Trophoblast cell (in vitro differentiated cells and primary cell): ENCODE measurements around the gene EPHA3.
A peak's percentile ranks its signal among the peaks of the same experiment; 100 is the strongest.

Experiments used
- DNase-seq, 2 donors: peaks; one replicate each; pipeline ENCODE4 v3.0.0-alpha.2; 2016
- H2AFZ ChIP-seq: 2 replicates; pipeline ENCODE4 v1.6.1; 2013; ENCODE audit warnings: low read length, moderate library complexity, mild to moderate bottlenecking; ENCODE audit not compliant: insufficient read depth, poor library complexity
- H2AK5ac ChIP-seq: 2 replicates; pipeline ENCODE4 v1.6.1; 2013; ENCODE audit warnings: mild to moderate bottlenecking, low read length
- H2BK120ac ChIP-seq: 2 replicates; pipeline ENCODE4 v1.6.1; 2013; ENCODE audit warnings: low read length, mild to moderate bottlenecking, moderate library complexity; ENCODE audit not compliant: insufficient read depth, poor library complexity
- H2BK12ac ChIP-seq: 2 replicates; pipeline ENCODE4 v1.6.1; 2013; ENCODE audit warnings: mild to moderate bottlenecking, low read length, moderate library complexity
- H2BK5ac ChIP-seq: 2 replicates; pipeline ENCODE4 v1.6.1; 2013; ENCODE audit warnings: low read length, low read depth, moderate library complexity, mild to moderate bottlenecking; ENCODE audit not compliant: poor library complexity
- H3K14ac ChIP-seq: 2 replicates; pipeline ENCODE4 v1.6.1; 2013; ENCODE audit warnings: mild to moderate bottlenecking, low read length
- H3K18ac ChIP-seq: 2 replicates; pipeline ENCODE4 v1.6.1; 2013; ENCODE audit warnings: mild to moderate bottlenecking, low read length
- H3K23ac ChIP-seq: 2 replicates; pipeline ENCODE4 v1.6.1; 2013; ENCODE audit warnings: low read length
- H3K27ac ChIP-seq: 2 replicates; pipeline ENCODE4 v1.5.1; 2013; ENCODE audit warnings: low read depth, mild to moderate bottlenecking, inconsistent platforms, low read length, moderate library complexity
- H3K27me3 ChIP-seq: 2 replicates; pipeline ENCODE4 v1.6.1; 2013; ENCODE audit warnings: inconsistent platforms, mild to moderate bottlenecking, low read length, moderate library complexity; ENCODE audit not compliant: insufficient read depth
- H3K36me3 ChIP-seq, 2 experiments: 1 replicate in 1 of 2; 2 replicates in 1 of 2; pipeline ENCODE4 v1.6.1; 2013; ENCODE audit warnings: low read length in 2 of 2, mild to moderate bottlenecking in 2 of 2, moderate library complexity in 1 of 2; ENCODE audit not compliant: insufficient read depth in 2 of 2, control insufficient read depth in 1 of 2
- H3K4ac ChIP-seq: 2 replicates; pipeline ENCODE4 v1.6.1; 2013; ENCODE audit warnings: low read depth, mild to moderate bottlenecking, low read length, moderate library complexity
- H3K4me1 ChIP-seq, 2 experiments: 1 replicate in 1 of 2; 2 replicates in 1 of 2; pipeline ENCODE4 v1.6.1; 2013; ENCODE audit warnings: low read length in 2 of 2, mild to moderate bottlenecking in 2 of 2, moderate library complexity in 1 of 2; ENCODE audit not compliant: insufficient read depth in 2 of 2, control insufficient read depth in 1 of 2
- H3K4me2 ChIP-seq: 2 replicates; pipeline ENCODE4 v1.6.1; 2013; ENCODE audit warnings: inconsistent platforms, mild to moderate bottlenecking, low read length, moderate library complexity
- H3K4me3 ChIP-seq: 2 replicates; pipeline ENCODE4 v1.5.1; 2013; ENCODE audit warnings: mild to moderate bottlenecking, low read depth, low read length, inconsistent platforms
- H3K79me1 ChIP-seq: one replicate; pipeline ENCODE4 v1.6.1; 2013; ENCODE audit warnings: low read length
- H3K79me2 ChIP-seq: 2 replicates; pipeline ENCODE4 v1.6.1; 2013; ENCODE audit warnings: low read length, mild to moderate bottlenecking; ENCODE audit not compliant: control insufficient read depth, insufficient read depth, poor library complexity
- H3K9ac ChIP-seq: 2 replicates; pipeline ENCODE4 v1.6.1; 2013; ENCODE audit warnings: mild to moderate bottlenecking, low read length
- H3K9me3 ChIP-seq: 2 replicates; pipeline ENCODE4 v1.6.1; 2013; ENCODE audit warnings: low read depth, mild to moderate bottlenecking, control low read depth, inconsistent platforms, low read length; ENCODE audit not compliant: insufficient read depth
- H4K12ac ChIP-seq: 2 replicates; pipeline ENCODE4 v1.6.1; 2013; ENCODE audit warnings: low read depth, mild to moderate bottlenecking, low read length, moderate library complexity
- H4K8ac ChIP-seq: 2 replicates; pipeline ENCODE4 v1.6.1; 2013; ENCODE audit warnings: low read depth, mild to moderate bottlenecking, low read length, moderate library complexity
- H4K91ac ChIP-seq: one replicate; pipeline ENCODE4 v1.6.1; 2013; ENCODE audit warnings: low read depth, mild to moderate bottlenecking, low read length, moderate library complexity
- WGBS: extraction: QIAGEN DNeasy Blood & Tissue Kit; methylation state at CpG from one replicate; pipeline ENCODE4 v1.1.7; 2013; ENCODE audit warnings: missing lambda C conversion rate; ENCODE audit not compliant: insufficient read length, insufficient coverage; ENCODE audit errors: extremely low coverage; 5-methylcytosine and 5-hydroxymethylcytosine counted together

EPHA3 gene

GRCh38 chr3:89360156-89360555, 252.7 kb downstream of the EPHA3 start:
- Histone ChIP-seq H3K27ac (no peak overlapping the region), H3K36me3 (no peaks in the 10 kb centered on the region), H4K12ac (no peak overlapping the region), H3K4me3 (no peak overlapping the region), H2BK12ac (no peak overlapping the region), H3K14ac (no peak overlapping the region), H2BK5ac (no peak overlapping the region), H3K4me2 (no peak overlapping the region), H3K79me1 (no peaks in the 10 kb centered on the region), H3K4me1 (no peaks in the 10 kb centered on the region), H4K91ac (no peak overlapping the region), H3K9ac (no peak overlapping the region), H2AFZ (no peak overlapping the region), H3K79me2 (no peaks in the 10 kb centered on the region), H2BK120ac (no peak overlapping the region), H3K23ac (no peak overlapping the region), H3K27me3 (no peaks in the 10 kb centered on the region), H3K9me3 (no peaks in the 10 kb centered on the region), H3K18ac (no peak overlapping the region), H3K4ac (no peak overlapping the region), H4K8ac (no peak overlapping the region), H2AK5ac (no peak overlapping the region)
- DNase-seq: peak; percentile 7 to 72
- no CpG with 5 or more reads among the region's 1 CpG for WGBS

GRCh38 chr3:89362496-89362895, 255.1 kb downstream of the EPHA3 start:
- Histone ChIP-seq H3K4me2 (no peak overlapping the region), H3K14ac (no peak overlapping the region), H3K4ac (no peak overlapping the region), H2BK120ac (no peak overlapping the region), H3K4me1 (no peaks in the 10 kb centered on the region), H4K91ac (no peak overlapping the region), H3K9me3 (no peaks in the 10 kb centered on the region), H3K27ac (no peak overlapping the region), H3K79me2 (no peaks in the 10 kb centered on the region), H3K36me3 (no peaks in the 10 kb centered on the region), H3K23ac (no peak overlapping the region), H3K27me3 (no peaks in the 10 kb centered on the region), H4K12ac (no peak overlapping the region), H3K18ac (no peak overlapping the region), H2AFZ (no peak overlapping the region), H4K8ac (no peak overlapping the region), H3K9ac (no peak overlapping the region), H2AK5ac (no peak overlapping the region), H2BK12ac (no peak overlapping the region), H3K4me3 (no peak overlapping the region), H3K79me1 (no peaks in the 10 kb centered on the region), H2BK5ac (no peak overlapping the region)
- no peak for DNase-seq
- WGBS: no CpG with 5 or more reads among the region's 1 CpG

- Histone ChIP-seq H2BK5ac (no peak overlapping the region), H3K79me1 (no peaks in the 10 kb centered on the region), H4K91ac (no peak overlapping the region), H3K4me2 (no peak overlapping the region), H3K9me3 (no peaks in the 10 kb centered on the region), H3K27ac (no peak overlapping the region), H3K14ac (no peak overlapping the region), H3K9ac (no peak overlapping the region), H3K18ac (no peak overlapping the region), H3K27me3 (no peaks in the 10 kb centered on the region), H3K23ac (no peak overlapping the region), H4K8ac (no peak overlapping the region), H2BK120ac (no peak overlapping the region), H4K12ac (no peak overlapping the region), H2BK12ac (no peak overlapping the region), H3K79me2 (no peaks in the 10 kb centered on the region), H3K4ac (no peak overlapping the region), H3K4me1 (no peaks in the 10 kb centered on the region), H3K4me3 (no peak overlapping the region), H3K36me3 (no peaks in the 10 kb centered on the region), H2AK5ac (no peak overlapping the region), H2AFZ (no peak overlapping the region)
- no peak for DNase-seq
- no CpG with 5 or more reads among the region's 3 CpGs for WGBS
These were observed 255.8 kb downstream of the EPHA3 start for GRCh38 chr3:89363171-89363570.

GRCh38 chr3:89364314-89364713, 256.9 kb downstream of the EPHA3 start:
- H3K18ac ChIP-seq: no peak overlapping the region
- no peak overlapping the region for H3K23ac ChIP-seq
- no peak overlapping the region for H3K27ac ChIP-seq
- no peak overlapping the region for H4K12ac ChIP-seq
- H3K27me3 ChIP-seq: no peaks in the 10 kb centered on the region
- no peak overlapping the region for H2BK120ac ChIP-seq
- H3K14ac ChIP-seq: no peak overlapping the region
- no peak overlapping the region for H2AK5ac ChIP-seq
- H3K79me2 ChIP-seq: no peaks in the 10 kb centered on the region
- no peak overlapping the region for H3K4me3 ChIP-seq
- no peak overlapping the region for H2AFZ ChIP-seq
- no peak overlapping the region for H2BK5ac ChIP-seq
- no peak overlapping the region for H3K4ac ChIP-seq
- no peak for DNase-seq
- H3K4me1 ChIP-seq: no peaks in the 10 kb centered on the region
- no peak overlapping the region for H4K8ac ChIP-seq
- H3K4me2 ChIP-seq: no peak overlapping the region
- H2BK12ac ChIP-seq: no peak overlapping the region
- no peaks in the 10 kb centered on the region for H3K9me3 ChIP-seq
- no peak overlapping the region for H3K9ac ChIP-seq
- no peaks in the 10 kb centered on the region for H3K36me3 ChIP-seq
- H4K91ac ChIP-seq: no peak overlapping the region
- H3K79me1 ChIP-seq: no peaks in the 10 kb centered on the region
